DND-41 (cell line): ENCODE results near the gene CRNKL1.

Experiments
- ATAC-seq: fragments of 200-7000 bp; cut with Tn5 transposase; 3 replicates; pipeline ENCODE4 v1.9.1; 2021; ENCODE audit warnings: low read depth; ENCODE audit not compliant: insufficient read depth
- DNase-seq: peaks from one replicate; pipeline ENCODE4 v3.0.0-alpha.2; 2020
- H2AFZ ChIP-seq: 2 replicates; pipeline ENCODE4 v1.6.0; 2012; ENCODE audit warnings: low read depth, low read length
- H3K27ac ChIP-seq: 2 replicates; pipeline ENCODE4 v1.5.1; 2012; ENCODE audit warnings: low read length, inconsistent platforms
- H3K27me3 ChIP-seq: fragments of 200-600 bp; sonication (generic); 2 replicates; pipeline ENCODE4 v1.6.0; 2012; ENCODE audit warnings: low read length, mild to moderate bottlenecking, inconsistent platforms; ENCODE audit not compliant: insufficient read depth, poor library complexity
- H3K36me3 ChIP-seq: 2 replicates; pipeline ENCODE4 v1.5.1; 2012; ENCODE audit warnings: low read length, inconsistent platforms; ENCODE audit not compliant: insufficient read depth
- H3K4me1 ChIP-seq: 2 replicates; pipeline ENCODE4 v1.5.1; 2012; ENCODE audit warnings: mild to moderate bottlenecking, low read length; ENCODE audit not compliant: insufficient read depth
- H3K4me2 ChIP-seq: 2 replicates; pipeline ENCODE4 v1.6.0; 2012; ENCODE audit warnings: mild to moderate bottlenecking, moderate library complexity, low read length, inconsistent platforms; ENCODE audit not compliant: insufficient read depth
- H3K4me3 ChIP-seq, 2 experiments: fragments of 200-600 bp in 1 of 2; shearing (Covaris generic) in 1 of 2; 2 replicates each; pipeline ENCODE4 v1.5.1; 2012 to 2016; ENCODE audit warnings: inconsistent platforms in 2 of 2, low read length in 2 of 2, mild to moderate bottlenecking in 2 of 2, low read depth in 1 of 2, moderate library complexity in 1 of 2
- H3K79me2 ChIP-seq: 2 replicates; pipeline ENCODE4 v1.6.0; 2012; ENCODE audit warnings: low read length, inconsistent platforms; ENCODE audit not compliant: insufficient read depth
- H3K9ac ChIP-seq: 2 replicates; pipeline ENCODE4 v1.6.0; 2012; ENCODE audit warnings: low read depth, mild to moderate bottlenecking, inconsistent platforms, low read length, moderate library complexity
- H3K9me3 ChIP-seq: 2 replicates; pipeline ENCODE4 v1.5.1; 2012; ENCODE audit warnings: low read length, moderate library complexity, mild to moderate bottlenecking, inconsistent platforms; ENCODE audit not compliant: insufficient read depth, severe bottlenecking
- H4K20me1 ChIP-seq: 2 replicates; pipeline ENCODE4 v1.6.0; 2012; ENCODE audit warnings: low read length; ENCODE audit not compliant: insufficient read depth
- EZH2 ChIP-seq: IDR thresholded peaks from 3 replicates; pipeline ENCODE4 v1.6.1; 2012; ENCODE audit warnings: borderline replicate concordance, low read depth, mild to moderate bottlenecking, moderate library complexity, low read length, inconsistent platforms; ENCODE audit not compliant: severe bottlenecking
- TF ChIP-seq, protein P1 (sequence below): IDR thresholded peaks from 2 replicates; pipeline ENCODE4 v1.5.1; 2012; ENCODE audit warnings: borderline replicate concordance, low read length, moderate library complexity, mild to moderate bottlenecking; ENCODE audit not compliant: poor library complexity, severe bottlenecking; ENCODE audit errors: extremely low read depth

The CRNKL1 gene

DNA sequence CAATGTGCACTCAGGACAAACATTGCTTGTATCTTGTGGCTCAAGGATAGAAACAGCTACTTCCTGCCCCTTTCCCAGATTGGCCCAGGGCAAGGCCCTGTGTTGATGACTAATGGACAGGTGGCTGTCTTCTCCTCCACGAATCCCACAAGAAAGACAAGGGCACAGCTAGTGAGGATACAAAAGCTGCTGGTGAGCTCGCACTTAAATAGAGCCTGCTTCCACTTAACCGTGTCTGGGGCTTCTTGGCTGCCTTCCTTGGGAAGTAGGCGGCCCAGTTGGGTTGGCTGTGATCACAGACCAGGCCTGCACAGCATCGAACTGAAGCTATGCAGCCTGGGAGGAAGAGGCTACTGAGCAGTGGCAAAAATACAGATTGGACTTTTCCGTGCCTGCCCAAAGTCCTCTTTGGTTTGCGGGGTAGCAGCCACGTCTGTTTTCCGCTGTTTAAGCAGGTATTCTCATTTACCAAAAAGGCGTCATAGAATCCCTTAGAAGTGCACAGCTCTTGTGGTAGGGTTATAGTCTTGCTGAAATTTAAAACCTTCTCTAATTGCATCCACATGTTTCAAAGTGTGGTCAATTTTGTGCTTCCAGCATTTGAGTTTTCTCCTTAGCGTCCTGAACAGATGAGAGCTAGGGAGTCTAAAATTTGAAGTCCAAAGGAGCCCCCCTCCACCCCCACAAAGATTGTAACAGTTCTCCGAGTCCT, 58.2 kb downstream of the CRNKL1 start:
- Histone ChIP-seq H3K4me2 (no peak overlapping the region), H3K4me3 (no peak overlapping the region)
- no peak for ATAC-seq

DNA sequence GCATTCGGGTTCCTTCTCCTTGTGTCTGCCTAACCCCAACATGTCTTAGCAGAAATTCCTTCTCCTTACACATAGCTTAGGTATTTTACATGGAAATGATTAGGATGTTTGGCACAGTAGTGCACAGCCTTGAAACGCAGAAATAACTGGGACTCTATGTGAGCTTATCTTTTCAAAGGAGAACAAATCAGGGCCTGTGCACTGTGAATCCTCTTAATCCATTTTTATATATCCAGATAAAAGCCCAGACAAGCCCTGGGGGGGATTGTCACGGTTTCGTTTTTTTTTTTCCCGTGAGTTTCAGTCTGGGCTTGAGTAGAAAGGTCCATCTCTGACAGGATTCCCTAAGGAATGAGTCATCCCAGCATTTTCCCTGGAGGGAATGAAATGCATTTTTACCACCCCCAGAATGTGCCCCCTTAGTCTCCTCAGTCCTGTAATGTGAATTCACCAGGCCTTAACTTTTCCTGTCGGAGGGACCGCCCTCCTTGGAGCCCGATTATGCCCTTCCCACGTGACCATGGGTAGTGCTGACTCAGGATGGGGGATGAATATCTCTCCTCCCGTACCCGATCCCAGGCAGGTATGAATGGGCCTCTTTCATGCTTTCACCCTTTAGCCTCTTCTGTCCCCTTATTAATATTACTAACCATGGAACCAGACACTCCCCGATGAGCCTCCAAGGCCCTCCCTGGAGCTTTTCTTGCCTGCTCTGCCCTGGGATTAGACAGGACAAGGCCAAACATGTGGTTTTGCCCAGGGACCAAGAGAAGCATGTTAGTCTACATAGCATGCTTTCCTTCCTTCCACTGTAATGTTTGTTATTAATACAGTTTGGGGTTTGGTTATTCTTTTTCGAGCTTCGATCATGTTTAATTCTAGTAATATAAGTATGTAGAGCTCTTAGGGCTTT, 59.0 kb downstream of the CRNKL1 start:
- Histone ChIP-seq H3K4me2 (no peak overlapping the region), H3K9me3 (no peaks in the 10 kb centered on the region), H3K4me1 (no peaks in the 10 kb centered on the region), H3K79me2 (no peaks in the 10 kb centered on the region), H3K9ac (no peak overlapping the region), H2AFZ (no peak overlapping the region), H4K20me1 (no peaks in the 10 kb centered on the region), H3K27ac (no peak overlapping the region), H3K27me3 (peaks cover 6% of the 10 kb centered on the region), H3K4me3 (no peak overlapping the region), H3K36me3 (no peaks in the 10 kb centered on the region)
- ATAC-seq (no peak), DNase-seq (no peak)
- TF ChIP-seq, protein P1, sequence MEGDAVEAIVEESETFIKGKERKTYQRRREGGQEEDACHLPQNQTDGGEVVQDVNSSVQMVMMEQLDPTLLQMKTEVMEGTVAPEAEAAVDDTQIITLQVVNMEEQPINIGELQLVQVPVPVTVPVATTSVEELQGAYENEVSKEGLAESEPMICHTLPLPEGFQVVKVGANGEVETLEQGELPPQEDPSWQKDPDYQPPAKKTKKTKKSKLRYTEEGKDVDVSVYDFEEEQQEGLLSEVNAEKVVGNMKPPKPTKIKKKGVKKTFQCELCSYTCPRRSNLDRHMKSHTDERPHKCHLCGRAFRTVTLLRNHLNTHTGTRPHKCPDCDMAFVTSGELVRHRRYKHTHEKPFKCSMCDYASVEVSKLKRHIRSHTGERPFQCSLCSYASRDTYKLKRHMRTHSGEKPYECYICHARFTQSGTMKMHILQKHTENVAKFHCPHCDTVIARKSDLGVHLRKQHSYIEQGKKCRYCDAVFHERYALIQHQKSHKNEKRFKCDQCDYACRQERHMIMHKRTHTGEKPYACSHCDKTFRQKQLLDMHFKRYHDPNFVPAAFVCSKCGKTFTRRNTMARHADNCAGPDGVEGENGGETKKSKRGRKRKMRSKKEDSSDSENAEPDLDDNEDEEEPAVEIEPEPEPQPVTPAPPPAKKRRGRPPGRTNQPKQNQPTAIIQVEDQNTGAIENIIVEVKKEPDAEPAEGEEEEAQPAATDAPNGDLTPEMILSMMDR, result no peak
- TF ChIP-seq EZH2, result no peak

More for the DNA sequence above, 58.2 kb downstream of the CRNKL1 start:
- TF ChIP-seq EZH2, result no peak
- no peaks in the 10 kb centered on the region for H3K79me2 ChIP-seq
- no peaks in the 10 kb centered on the region for H3K4me1 ChIP-seq
- no peaks in the 10 kb centered on the region for H3K36me3 ChIP-seq
- H3K27ac ChIP-seq, result no peak overlapping the region
- no peak overlapping the region for H2AFZ ChIP-seq
- H3K9ac ChIP-seq, result no peak overlapping the region
- no peaks in the 10 kb centered on the region for H4K20me1 ChIP-seq
- no peak for DNase-seq
- H3K27me3 ChIP-seq, result peaks cover 6% of the 10 kb centered on the region
- H3K9me3 ChIP-seq, result no peaks in the 10 kb centered on the region

DNA sequence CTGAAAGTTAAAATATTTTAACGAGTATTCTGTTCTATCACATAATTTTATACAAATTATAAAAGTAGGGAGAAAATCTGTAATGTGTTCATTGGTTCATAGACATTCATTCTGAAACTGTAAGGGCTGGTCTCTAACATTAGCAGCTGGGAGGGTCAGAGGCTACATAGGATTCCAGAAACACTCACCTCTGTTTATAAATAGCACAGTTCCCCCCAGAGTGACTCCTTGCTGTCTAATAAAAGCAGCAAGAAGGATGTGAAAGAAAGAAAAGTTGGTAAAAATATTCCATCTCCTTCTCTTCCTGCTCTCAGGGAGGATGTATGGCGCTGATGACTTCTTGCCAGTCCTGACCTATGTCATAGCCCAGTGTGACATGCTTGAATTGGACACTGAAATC, 60.4 kb downstream of the CRNKL1 start:
- H3K27me3 ChIP-seq, result peaks cover 6% of the 10 kb centered on the region
- no peak overlapping the region for H3K9ac ChIP-seq
- H3K4me3 ChIP-seq, result no peak overlapping the region
- H3K4me2 ChIP-seq, result no peak overlapping the region
- H4K20me1 ChIP-seq, result no peaks in the 10 kb centered on the region
- H3K4me1 ChIP-seq, result no peaks in the 10 kb centered on the region
- ATAC-seq, result no peak
- no peaks in the 10 kb centered on the region for H3K36me3 ChIP-seq
- no peaks in the 10 kb centered on the region for H3K9me3 ChIP-seq
- no peak overlapping the region for H2AFZ ChIP-seq
- DNase-seq, result no peak
- no peak overlapping the region for H3K27ac ChIP-seq
- TF ChIP-seq, protein P1, result no peak
- no peak for TF ChIP-seq EZH2
- no peaks in the 10 kb centered on the region for H3K79me2 ChIP-seq

DNA sequence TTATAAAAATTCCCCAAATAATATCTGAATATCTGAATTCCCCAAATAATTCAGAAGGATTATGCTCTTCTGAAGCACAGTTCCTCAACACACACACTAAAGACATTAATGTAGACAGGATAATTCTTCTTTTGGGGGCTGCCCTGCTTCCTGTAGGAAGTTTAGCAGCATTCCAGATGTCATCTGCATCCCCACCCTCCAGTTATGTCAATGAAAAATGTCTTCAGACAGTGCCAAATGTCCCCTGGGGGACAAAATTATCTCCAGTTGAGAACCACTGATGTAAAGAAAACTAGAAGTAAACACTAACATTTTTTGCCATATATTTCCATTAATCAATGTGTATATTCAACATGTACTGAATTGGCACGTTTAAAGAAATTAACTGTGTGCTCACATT, 61.0 kb downstream of the CRNKL1 start:
- DNase-seq, result no peak
- TF ChIP-seq, protein P1, result no peak
- TF ChIP-seq EZH2, result no peak
- no peak overlapping the region for H2AFZ ChIP-seq
- H4K20me1 ChIP-seq, result no peaks in the 10 kb centered on the region
- peaks cover 6% of the 10 kb centered on the region for H3K27me3 ChIP-seq
- H3K79me2 ChIP-seq, result no peaks in the 10 kb centered on the region
- H3K4me3 ChIP-seq, result no peak overlapping the region
- no peak overlapping the region for H3K27ac ChIP-seq
- H3K4me1 ChIP-seq, result no peaks in the 10 kb centered on the region
- no peak overlapping the region for H3K9ac ChIP-seq
- H3K9me3 ChIP-seq, result no peaks in the 10 kb centered on the region
- no peak overlapping the region for H3K4me2 ChIP-seq
- ATAC-seq, result no peak
- no peaks in the 10 kb centered on the region for H3K36me3 ChIP-seq
